Measurements from ENCODE around the gene ALPP. TPM values are rescaled to one million over a fixed set of nuclear protein-coding genes. Genes with fewer than 3 reads are reported as not detected.

ALPP gene
- total RNA-seq, 1 experiment from 2014 or later = 0.20 TPM

DNA sequence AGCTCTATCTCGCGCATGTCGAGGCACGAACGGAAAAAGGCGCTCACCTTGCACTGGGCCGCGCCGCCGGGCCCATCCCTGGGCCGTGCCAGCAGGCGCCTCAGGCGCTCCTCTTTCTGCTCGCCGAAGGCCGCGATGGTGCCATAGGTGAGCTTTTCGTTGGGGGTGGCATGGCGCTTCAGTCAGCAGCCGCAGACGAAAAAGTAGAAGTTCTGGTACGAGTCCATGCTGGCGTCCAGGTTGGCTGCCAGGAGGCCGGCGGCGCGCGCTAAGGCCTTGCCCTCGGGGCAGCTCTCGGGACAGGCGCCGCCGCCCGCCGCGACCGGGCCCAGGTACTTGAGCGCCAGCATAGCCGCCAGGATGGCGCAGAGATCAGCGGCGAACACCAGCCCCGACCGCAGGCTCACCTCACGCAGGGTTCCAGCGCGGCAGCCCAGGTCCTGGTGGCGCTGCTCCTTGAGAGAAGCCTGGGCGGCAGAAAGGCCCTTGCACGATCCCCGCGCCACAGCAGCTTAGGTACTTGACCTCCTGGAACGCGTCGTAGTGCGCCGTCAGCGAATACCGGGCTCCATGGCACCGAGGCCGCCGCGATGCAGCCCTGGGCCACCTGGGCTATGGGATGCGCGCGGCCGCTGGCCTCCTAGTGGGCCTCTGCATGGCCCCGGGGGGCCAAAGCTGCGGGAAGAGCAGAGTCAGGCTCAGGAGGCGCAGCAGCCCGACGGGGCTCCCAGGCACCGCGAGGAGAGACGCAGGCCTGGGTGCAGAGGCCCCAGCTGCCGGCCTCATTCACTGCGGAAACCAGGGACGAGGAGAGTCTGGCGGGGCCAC is 40.9 kb downstream of the ALPP start:
- no peaks in the 10 kb centered on the region for H3K79me1 ChIP-seq (ENCODE audit: insufficient read depth, low read depth, low read length, poor library complexity, severe bottlenecking)
- H3K27me3 ChIP-seq (ENCODE audit: insufficient read depth, low read length) = peaks cover 28% of the 10 kb centered on the region; the same call in 1 of the 2 replicates
- no peak overlapping the region for H3K27ac ChIP-seq (ENCODE audit: insufficient read length, low read depth, low read length)
- no peak overlapping the region for H4K91ac ChIP-seq (ENCODE audit: insufficient read length, low read depth, low read length)
- H3K18ac ChIP-seq (ENCODE audit: insufficient read length, low read depth, low read length) = peak overlapping the region; percentile 5
- H3K9me3 ChIP-seq (ENCODE audit: control insufficient read depth, low read depth, low read length) = no peaks in the 10 kb centered on the region
- peak overlapping the region; percentile 30 for H3K9ac ChIP-seq (ENCODE audit: extremely low read depth, insufficient read length, low read length)
- peaks cover 7% of the 10 kb centered on the region for H4K20me1 ChIP-seq (ENCODE audit: control insufficient read depth, insufficient read depth, insufficient read length)
- TF ChIP-seq, protein P1, sequence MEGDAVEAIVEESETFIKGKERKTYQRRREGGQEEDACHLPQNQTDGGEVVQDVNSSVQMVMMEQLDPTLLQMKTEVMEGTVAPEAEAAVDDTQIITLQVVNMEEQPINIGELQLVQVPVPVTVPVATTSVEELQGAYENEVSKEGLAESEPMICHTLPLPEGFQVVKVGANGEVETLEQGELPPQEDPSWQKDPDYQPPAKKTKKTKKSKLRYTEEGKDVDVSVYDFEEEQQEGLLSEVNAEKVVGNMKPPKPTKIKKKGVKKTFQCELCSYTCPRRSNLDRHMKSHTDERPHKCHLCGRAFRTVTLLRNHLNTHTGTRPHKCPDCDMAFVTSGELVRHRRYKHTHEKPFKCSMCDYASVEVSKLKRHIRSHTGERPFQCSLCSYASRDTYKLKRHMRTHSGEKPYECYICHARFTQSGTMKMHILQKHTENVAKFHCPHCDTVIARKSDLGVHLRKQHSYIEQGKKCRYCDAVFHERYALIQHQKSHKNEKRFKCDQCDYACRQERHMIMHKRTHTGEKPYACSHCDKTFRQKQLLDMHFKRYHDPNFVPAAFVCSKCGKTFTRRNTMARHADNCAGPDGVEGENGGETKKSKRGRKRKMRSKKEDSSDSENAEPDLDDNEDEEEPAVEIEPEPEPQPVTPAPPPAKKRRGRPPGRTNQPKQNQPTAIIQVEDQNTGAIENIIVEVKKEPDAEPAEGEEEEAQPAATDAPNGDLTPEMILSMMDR (conservative IDR thresholded peaks at IDR 0.05) = no peak
- no peak overlapping the region for H3T11ph ChIP-seq (ENCODE audit: low read length)
- WGBS (ENCODE audit: extremely low coverage, insufficient read length, low lambda C conversion rate) = no CpG with 5 or more reads among the region's 79 CpGs
- no peak overlapping the region for H2BK20ac ChIP-seq (ENCODE audit: low read depth, low read length, poor library complexity, severe bottlenecking)
- no peak overlapping the region for H2AK5ac ChIP-seq (ENCODE audit: insufficient read length, low read length)
- no peaks in the 10 kb centered on the region for H3K79me2 ChIP-seq (ENCODE audit: insufficient read depth, low read length)
- Mint-ChIP-seq H3K4me3 (peak overlapping the region; percentile 83 to 84), H3K27me3 (ENCODE audit: low read depth) (peaks cover 56% of the 10 kb centered on the region), H3K36me3 (ENCODE audit: insufficient read depth in 1 of 3, low read depth in 3 of 3) (peaks cover 9 to 68% (median 46%) of the 10 kb centered on the region in 3 experiments), H3K9me3 (peaks cover 14% of the 10 kb centered on the region in 2 experiments), H3K27ac (peak overlapping the region in 1 of 3 experiments; percentile 28; a peak in 1 of 7 replicates), H3K4me1 (peaks cover 38% of the 10 kb centered on the region in 2 experiments)
- H2BK12ac ChIP-seq (ENCODE audit: insufficient read length, low read depth, low read length) = no peak overlapping the region
- H2AFZ ChIP-seq (ENCODE audit: low read length) = no peak overlapping the region
- no peak overlapping the region for H4K5ac ChIP-seq (ENCODE audit: insufficient read length, low read depth, low read length)
- H2BK5ac ChIP-seq (ENCODE audit: insufficient read length, low read length) = no peak overlapping the region
- no peak overlapping the region for H2BK120ac ChIP-seq (ENCODE audit: low read depth, low read length, poor library complexity, severe bottlenecking)
- H3K4ac ChIP-seq (ENCODE audit: low read depth, low read length) = no peak overlapping the region
- no peak overlapping the region for H4K8ac ChIP-seq (replicated peaks; ENCODE audit: insufficient read length, low read depth, low read length)
- H2BK15ac ChIP-seq (ENCODE audit: low read depth, low read length) = no peak overlapping the region
- peak overlapping the region; percentile 88 for H3K14ac ChIP-seq (ENCODE audit: insufficient read depth, low read length)
- peak; percentile 64 for DNase-seq
- peaks cover 8% of the 10 kb centered on the region; the same call in 1 of the 2 replicates for H3K4me1 ChIP-seq (ENCODE audit: insufficient read depth, low read length)
- no peak overlapping the region for H3K23ac ChIP-seq (ENCODE audit: insufficient read length, low read depth, low read length)
- H3K56ac ChIP-seq (ENCODE audit: insufficient read length, low read depth, low read length) = no peak overlapping the region
- H3K23me2 ChIP-seq (ENCODE audit: insufficient read length, low read depth, low read length, poor library complexity, severe bottlenecking) = peaks cover 23% of the 10 kb centered on the region
- peak overlapping the region; percentile 81 for H3K4me2 ChIP-seq (ENCODE audit: insufficient read depth, insufficient read length, low read length)

All from H9 (cell line).